GM19043 (cell line): Measurements from ENCODE around the gene PSMB7.

ENCODE experiments used
- ATAC-seq: cut with Tn5 transposase; IDR thresholded peaks from one replicate; pipeline ENCODE4 v1.9.1; 2021; ENCODE audit warnings: low read depth; ENCODE audit not compliant: unreplicated experiment

PSMB7 gene

DNA sequence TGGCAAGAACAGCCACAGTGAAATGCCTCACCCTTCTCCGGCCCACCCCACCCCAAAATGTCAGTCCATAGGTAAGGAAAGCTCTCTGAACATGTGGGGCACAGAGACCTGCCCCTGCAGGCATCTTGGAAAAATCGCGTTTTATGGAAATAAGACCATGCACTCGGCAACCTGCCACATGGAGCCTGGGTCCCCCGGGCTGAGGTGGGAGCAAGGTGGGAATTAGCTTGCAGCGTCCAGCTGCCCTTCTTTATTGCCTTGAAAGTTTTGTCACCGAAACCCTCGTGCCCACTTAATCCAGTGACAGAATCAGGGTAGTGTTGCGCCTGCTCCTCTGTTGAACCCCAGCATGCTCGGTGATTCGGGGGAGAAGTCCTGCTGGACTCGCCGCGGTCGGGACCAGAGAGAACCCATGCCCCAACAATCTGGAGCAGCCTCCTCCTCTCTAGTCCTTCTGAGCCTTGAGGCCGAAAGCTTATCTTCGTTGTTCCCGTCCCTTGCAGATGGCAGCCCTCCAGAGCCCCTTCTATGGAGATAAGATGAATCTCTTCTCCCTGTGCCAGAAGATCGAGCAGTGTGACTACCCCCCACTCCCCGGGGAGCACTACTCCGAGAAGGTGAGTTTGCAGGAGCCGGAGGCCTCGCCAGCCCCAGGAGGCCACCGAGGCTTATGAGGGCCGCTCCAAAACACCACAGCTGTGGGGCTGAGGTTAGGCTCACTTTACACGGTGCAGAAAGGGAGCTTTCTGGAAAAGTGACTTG, 67.9 kb downstream of the PSMB7 start:
- no peak for ATAC-seq

DNA sequence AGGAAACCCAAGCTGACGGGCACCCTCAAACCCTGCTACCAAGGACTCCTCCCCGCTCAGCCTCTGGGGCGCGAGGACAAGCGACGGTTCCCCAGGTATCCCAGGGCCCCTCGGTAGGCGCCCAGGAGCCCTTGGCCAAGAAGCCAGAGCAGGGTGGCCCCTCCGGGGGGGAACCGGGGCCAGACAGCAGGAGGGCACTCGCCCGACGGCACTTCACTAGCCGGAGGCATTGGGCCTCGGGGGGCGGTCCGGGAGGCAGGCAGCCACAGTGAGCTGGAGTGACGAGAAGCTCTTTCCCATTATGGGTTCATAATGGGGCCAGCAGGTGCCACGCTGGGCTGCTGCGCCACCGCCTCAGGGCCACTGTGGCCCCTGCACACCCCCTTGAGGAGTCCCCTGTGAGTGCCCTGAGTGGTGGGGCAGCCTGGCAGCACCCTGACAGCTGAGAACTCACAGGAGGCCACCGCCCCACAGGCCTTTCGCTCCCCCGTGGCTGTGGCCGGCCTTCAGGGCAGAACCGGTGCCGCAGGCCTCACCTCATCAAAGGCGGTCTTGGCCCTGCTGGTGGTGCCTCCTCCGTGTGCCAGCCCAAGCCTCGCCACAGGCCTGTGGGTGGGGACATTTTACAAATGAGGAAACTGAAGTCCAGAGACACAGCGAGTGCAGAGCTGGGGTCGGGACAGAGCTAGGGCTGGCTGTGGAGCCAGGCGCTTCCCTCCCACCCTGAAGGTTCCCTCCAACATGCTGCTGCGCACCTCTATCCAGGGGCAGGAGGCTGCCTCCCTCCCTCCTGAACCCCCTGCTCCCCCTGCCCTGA, 68.7 kb downstream of the PSMB7 start:
- no peak for ATAC-seq

DNA sequence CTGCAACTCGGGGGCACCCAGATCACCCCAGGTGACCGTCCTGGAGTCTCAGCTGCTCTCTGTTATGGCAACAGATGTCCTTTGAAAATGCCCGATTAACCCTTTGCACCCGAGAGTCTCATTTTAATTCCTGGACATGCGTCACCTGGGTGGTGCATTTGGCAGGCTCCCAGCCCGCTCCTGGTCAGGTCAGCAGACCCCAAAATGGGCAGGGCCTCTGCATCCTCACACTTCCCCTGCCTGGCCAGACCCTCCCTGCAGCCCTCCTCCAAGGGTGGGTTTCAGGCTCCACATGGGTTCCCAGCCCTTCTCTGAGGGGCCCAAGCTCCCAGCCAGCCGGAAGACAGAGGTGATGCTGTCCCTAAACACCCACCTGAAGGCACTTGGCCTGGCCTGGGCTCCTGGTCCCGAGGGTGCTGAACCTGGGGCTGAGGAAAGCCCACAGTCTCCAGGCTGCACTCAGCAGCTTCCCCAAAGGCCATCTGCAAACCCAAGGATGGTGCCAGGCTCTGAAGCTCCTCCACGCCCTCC, 69.4 kb downstream of the PSMB7 start:
- no peak for ATAC-seq

DNA sequence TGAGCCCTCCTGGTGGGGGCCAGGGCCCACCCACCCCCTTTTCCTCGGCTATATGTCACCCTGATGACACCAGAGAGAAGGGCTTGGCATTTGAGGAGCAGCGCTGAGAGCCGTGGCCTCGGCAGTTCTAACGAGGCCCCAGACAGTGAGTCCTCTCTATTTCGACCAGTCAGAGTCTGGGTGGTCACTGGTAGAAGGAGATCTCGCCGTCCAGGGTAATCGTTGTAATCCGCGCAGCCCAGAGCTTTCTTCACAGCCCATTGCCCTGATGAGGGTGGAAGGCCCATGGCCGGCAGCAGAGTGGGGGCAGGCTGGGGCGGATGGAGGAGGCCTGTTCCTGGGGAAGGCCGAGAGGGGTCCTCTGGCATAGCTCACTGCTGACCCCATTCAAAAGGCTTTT, 70.2 kb downstream of the PSMB7 start:
- no peak for ATAC-seq

DNA sequence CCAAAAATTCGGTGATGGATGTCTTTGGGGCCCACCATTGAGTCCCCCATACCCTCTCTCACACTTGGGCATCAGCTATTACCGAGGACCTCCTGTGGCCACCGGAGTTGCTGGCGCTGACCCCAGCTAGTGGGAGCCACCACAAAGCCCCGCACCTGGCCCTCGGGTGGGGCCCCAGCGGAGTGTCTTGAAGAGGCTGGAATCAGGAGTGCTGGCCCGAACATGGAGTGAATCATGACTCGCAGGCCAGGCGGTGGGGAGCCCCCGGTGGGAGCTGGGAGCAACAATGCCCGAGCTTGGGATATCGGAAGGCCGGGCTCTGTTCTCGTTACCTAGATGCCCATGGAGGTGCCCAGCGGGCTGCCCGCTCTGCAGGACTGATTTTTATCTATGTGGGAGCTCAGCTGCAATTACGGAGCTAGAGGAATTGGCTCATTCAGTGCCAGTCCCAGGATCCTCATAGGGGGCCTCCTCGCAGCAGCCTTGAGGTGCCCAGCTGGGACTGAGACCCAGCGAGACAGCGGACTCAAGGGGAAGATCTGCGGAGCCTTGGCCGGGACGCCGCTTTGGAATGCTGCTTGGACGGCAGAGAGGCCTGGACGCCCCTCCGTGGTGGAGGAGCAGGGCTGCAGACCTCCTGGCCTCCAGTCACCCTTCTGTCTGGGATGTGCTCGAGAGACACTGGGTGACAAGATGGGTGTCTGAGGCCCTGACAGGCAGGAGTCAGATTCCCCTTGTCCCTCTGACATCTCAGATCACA, 70.8 kb downstream of the PSMB7 start:
- ATAC-seq: no peak

DNA sequence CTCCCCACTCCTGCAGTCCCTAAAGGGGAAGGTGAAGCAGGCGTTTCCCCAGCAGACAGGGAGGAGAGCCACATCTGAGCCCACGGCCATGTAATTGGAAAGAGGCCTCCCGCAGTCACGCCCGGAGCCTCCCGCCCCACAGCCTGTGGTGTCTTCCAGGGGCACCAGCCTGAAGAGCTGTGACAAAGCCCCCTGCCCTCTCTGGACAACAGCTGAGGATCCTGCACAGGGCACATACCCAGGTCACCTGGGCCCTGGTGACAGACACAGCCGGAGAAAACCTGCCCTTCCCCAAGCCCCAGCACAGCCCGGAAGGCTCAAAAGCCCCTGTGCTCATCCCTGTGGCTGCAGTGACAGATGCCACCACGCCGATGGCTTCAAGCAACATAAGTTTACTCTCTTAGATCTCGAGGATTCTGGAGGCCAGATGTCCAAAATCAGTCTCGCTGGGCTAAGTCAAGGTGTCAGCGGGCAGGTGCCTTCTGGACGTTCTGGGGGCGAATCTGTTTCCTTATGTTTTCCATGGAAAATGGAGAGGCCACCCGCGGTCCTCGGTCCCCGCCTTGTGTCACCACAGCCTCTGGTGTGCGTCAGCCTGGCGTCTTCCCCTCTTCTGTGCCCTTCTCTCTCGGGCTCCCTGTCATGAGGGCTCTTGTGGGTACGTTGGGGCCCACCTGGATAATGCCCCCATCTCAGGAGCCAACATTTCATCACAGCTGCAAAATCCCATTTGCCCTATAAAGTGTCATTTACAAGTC, 71.5 kb downstream of the PSMB7 start:
- no peak for ATAC-seq

DNA sequence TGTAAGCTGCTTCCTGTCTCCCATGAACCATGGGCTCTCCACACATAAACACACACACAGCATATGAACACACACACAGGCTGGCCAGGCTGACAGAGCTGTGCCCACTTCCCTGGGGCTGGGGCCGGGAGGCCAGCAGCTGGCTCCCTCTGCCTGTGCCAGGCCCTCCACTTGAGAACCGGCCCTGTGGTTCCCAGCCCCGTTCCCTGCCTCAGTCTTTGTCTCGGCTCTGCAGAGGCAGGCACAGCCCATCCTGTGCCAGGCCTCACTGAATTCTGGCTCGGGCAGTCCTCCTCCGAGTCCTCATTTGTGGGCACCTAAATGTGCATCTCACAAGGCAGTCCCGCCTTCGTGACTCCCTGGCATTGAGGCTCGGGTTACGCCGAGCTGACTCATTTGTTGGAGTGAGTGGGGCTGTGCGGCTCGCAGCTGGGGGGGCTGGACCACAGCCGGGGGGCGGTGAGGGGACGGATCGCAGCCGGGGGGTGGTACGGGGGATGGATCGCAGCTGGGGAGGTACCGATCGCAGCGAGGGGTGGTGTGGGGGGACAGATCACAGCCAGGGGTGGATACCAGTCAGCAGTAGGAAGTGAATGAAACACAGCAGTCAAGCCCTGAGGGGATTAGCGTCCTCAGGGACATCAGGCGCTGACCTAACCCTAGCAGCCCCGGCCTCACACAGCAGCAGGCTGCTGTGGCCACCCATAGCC, 72.3 kb downstream of the PSMB7 start:
- ATAC-seq: no peak

DNA sequence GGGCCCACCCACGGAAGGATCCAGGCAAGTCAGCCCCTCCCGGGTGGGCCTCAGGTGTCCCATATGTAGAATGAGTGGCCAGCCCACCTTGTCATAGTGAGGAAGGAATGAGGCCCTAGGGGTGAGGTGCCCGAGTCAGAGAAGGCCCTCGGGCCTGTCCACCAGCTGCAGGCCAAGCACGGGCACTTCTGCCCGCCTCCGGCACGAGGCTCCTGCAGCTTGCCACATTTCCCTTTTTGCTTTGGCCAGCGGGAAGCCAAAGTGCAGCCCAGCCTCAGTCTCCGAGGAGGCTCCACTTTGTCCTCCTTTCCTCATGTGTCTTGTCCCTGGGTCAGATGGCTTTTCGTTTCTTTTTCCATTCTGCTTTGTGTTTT, 72.9 kb downstream of the PSMB7 start:
- ATAC-seq: no peak

DNA sequence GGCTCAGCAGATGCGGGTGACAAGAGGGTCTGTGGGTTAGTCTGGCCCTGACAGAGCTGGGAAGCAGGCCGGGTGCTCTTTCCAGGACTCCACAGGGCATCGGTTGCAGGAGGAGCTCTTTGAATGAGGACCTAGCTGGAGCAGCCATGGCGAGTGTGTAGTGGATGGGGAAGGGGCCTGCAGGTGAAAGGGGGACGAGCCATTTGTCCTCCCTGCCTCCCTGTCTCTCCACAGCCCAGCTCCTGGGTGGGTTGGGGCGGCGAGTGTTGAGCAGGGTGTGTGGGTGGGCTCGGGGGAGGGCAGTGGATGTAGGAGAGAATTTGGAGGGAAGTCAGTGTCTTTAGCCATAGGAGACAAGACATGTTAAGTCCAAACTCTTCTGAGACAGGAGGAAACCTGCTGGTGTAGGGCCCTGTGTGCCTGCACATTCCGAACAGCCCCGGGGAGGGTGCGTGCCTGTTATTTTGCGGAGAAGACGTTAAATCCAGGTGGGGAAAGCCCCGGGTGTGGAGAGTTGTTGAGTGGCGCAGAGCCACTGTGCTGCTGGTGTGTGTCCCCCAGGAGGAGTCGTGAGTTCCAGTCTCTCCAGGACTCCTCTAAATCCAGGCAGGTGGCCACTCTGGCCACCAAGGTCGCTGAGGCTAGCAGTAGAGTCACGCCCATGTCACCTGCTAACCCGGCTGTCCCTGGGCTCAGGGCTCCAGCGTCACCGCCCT, 73.6 kb downstream of the PSMB7 start:
- no peak for ATAC-seq

DNA sequence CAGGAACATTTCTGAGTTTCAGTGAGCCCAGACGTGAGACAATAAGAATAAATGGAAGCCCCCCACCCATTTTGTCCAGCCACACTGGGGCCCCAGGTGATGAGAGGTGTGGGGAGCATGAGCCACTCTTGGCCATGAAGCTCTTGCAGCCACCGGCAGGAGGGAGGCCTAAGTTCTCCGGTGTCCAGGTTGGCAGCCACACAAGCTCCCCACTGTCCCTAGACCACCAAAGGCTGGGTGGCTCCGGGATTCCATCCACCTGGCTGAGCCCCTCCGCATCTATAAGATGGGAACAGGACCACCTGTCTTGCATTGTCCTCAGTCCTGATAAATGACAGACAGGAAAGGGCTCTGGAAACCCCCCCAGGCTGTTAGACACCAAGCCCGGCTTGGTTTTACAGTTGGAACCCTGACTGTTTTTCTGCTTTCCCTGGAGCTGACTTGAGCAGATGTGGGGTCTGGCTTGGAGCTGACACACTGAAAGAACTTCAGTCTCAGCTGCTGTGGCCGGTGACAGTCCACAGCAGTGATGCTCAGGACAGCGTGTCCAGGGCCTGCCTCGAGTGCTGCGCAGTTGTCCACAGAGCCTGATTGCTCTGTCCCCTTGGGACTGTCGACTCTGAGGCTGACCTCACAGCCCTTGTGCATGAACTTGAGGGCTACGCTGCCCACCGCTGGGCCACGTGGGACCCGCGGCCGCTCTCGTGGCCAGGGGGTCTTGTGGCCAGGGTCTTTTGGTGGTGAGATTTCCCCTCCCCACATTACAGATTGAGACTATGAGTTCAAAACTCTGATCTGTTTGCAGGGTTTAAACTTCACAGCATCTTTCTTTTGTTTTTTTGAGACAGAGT, 74.8 kb downstream of the PSMB7 start:
- ATAC-seq: no peak

DNA sequence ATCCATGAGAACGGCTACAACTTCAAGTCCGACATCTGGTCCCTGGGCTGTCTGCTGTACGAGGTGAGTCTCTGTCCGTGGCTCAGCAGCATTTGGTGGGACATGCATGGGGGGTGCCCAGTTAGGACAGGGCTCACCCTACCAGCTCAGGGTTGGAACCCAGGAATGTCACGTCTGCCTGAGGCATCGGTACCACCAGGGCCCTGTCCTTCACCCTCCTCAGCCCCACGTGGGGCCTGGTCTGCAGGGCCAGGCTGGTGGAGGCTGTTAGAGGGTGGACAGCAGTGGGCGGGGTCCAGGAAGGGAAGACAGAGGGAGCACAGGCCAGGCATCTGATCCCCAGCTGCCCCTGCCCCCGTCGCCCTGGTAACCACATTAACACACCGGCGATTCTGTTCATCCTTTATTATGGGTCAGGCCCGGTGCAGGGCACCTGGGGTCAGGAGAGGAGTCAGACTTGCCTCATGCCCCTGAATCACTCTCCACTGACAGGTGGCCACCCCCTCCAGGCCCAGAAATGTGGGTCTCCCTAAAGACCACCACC, 75.6 kb downstream of the PSMB7 start:
- ATAC-seq: no peak

DNA sequence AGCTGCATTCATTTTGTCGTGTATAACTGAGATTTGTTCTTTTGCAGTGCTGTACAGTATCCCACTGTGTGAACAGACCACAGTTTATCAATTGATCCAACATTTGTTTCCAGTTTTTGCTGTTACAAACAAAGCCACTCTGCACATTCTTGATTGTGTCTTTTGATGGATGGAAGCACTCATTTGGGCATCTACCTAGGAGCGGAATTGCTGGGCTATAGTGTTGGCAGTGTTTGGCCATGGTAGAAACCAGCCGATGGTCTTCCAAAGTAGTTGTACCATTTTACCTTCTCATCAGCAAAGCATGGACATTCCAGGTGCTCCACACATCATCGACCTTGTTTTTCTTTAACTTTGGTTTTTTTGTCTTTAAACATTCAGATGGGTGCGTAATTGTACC, 77.7 kb downstream of the PSMB7 start:
- no peak for ATAC-seq

DNA sequence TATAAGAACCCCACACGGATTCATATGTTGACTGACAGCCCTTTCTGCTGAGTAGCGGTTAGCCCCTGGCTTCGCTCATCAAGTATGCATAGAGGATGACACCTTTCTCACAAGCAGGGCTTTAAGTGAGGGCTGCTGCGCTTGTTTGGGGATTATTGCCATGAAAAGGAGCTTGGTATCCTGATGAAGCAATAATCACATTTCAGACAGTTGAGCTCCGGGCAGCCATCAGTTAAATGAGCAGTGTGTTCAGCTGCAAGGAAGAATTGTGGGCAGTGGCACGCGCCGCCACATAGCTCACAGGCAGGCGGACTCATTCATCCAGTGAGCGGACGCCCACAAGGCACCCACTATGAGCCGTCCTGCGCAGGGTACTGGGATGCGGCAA, 79.9 kb downstream of the PSMB7 start:
- ATAC-seq: no peak

DNA sequence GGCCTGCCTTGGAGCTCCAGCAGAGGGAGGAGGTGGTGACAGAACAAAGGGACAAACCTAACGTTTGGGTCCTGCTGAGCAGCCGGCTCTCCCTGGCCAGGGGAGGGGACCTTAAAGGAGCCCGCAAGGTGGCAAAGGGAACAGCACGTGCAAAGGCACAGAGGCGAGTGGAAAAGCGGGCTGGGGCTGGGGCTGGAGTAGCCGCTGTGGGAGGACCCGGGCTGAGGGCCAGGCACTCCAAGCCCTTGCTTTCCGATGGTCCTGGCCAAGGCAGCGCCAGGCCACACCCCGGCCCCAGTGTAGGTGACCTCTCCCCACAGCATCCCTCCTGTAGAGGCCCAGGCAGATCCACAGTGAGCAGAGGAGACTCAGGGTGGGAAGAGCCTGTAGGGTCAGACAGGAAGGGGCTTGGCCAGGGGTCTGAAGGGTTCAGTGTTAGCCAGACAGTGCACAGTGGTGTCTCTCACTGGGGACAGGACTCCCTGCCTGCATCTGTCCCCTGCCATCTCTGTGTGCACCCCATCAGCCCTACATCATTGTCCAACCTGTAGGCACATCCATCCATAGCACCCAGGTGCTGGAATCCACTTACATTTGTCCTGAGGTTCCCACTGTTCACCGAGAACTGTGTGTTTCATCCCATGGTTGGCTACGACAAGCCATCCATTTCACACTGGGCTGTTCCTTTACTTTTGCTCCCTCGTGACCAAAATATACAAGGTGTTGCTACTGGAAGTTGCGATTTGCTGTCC, 80.5 kb downstream of the PSMB7 start:
- ATAC-seq: no peak

DNA sequence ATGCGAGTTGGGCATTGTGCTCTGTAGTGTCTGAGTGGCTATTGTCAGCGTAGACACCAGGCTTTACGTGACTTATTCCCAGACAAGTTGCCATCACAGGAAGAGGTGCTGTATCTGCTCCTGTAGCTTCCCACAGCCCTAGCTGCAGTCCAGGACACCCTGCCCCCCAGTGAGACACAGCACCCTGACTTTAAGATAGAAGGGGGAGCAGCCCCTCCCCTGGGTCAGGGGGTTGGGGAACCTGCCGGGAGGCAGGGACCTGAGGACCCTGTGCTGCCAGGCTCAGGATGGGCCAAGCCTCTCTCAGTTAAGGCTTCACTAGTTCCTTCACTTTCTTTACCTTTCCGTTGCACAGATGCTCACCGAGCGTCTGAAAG, 82.1 kb downstream of the PSMB7 start:
- no peak for ATAC-seq

DNA sequence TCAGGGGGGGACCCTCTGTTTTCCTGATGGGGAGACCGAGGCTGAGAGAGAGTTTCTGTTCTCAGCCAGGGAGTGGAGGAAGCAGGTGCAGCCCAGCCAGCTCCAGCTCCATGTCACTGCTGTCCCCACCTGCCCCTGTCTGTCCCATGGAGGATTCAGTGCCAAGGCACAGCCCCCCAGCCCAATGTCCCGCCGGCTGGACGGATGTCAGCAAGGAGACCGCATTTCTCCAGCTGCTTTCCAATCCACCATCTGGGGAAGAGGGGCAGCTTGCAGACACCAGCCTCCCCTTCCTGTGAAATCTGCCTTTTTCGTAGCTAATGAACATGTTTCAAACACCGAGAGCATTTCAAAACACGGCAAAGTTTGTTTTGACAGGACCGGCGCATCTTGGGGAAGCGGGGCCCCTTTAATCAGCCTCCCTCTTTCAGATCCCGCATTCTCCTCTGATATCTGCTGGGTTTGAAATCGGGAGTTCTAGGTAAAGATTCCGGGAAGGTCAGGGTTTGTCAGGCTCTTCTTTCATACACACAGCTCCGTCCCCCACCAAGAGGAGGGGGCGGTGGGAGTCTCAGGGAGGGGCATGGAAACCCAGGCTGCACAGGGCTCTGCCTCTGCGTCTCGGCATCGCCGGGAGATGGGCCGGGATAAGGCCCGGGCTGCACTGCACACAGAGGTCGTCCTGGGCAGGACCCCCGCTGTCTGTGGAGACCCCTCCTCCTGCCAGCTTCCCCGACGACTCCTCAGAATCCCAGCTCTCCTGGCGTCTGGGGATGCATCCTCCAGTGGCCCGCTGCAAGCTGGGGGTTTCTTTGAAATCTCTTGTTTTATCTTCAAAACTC, 82.7 kb downstream of the PSMB7 start:
- no peak for ATAC-seq

DNA sequence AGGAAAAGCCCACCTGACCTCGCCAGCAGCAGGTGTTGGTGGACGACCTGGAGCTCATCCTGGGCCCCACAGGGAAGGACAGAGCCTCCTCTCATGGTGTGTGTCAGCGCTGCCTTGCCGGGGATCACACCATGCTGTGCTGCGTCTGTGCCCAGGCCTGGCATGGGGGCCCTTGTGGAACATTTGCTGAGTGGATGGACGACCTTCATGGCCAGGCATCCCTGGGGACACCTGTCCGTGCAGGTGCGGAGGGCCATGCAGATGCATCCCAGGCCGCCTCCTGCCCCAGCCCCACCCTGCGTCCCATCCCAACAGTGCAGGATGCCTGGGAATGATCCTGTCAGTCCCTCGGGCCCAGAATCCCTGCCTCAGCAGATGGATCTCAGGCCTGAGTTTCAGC, 83.7 kb downstream of the PSMB7 start:
- no peak for ATAC-seq
